OCI-LY7 (cell line): ENCODE measurements around the gene PRR12.

ENCODE experiments used
- CTCF ChIP-seq: fragments of 200-600 bp; sonication (generic); conservative IDR thresholded peaks from 2 replicates; pipeline ENCODE4 v1.5.1; 2014; ENCODE audit warnings: mild to moderate bottlenecking, antibody characterized with exemption, low read length, moderate library complexity, mixed read lengths
- EZH2phosphoT487 ChIP-seq: fragments of 200-600 bp; sonication (generic); IDR thresholded peaks from 2 replicates; pipeline ENCODE4 v1.6.1; 2018; ENCODE audit warnings: low read depth, borderline replicate concordance, mild to moderate bottlenecking, mixed run types, antibody characterized with exemption, low read length, moderate library complexity, mixed read lengths

DNA sequence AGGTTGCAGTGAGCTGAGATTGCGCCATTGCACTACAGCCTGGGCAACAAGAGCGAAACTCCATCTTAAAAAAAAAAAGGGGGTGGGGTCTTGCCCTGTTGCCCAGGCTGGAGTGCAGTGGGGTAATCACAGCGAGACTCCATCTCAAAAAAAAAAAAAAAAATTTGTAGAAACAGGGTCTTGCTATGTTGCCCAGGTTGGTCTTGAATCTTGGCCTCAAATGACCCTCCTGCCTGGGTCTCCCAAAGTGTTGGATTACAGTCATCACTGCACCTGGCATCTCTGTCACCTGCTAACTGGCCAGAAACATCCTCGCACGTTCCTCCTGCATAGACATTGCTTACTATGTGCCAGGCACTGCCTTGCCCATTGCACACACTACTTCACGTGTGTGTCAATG lies 49.1 kb upstream of the PRR12 start:
- no peak for TF ChIP-seq CTCF
- no peak for TF ChIP-seq EZH2phosphoT487
